Right lobe of liver (tissue), 4 donors: ENCODE data around the gene NPEPPS.

Experiments used
- CTCF ChIP-seq, 4 donors: fragments of 200-600 bp in 3 of 4; fragments of 450-650 bp in 1 of 4; IDR thresholded peaks; one replicate each; pipeline versions ENCODE4 v1.5.1 to v1.8.0; 2016 to 2022; ENCODE audit warnings: antibody characterized with exemption in 4 of 4, mild to moderate bottlenecking in 2 of 4
- POLR2A ChIP-seq: fragments of 450-650 bp; IDR thresholded peaks from one replicate; pipeline ENCODE4 v1.6.1; 2017; ENCODE audit warnings: antibody characterized with exemption, mild to moderate bottlenecking
- donor health status: DM: no; HTN: no; CAD: no.
- donor health status: DM: no; HTN: no; CAD: no.
- donor health status: DM: no; HTN: yes; CAD: no.

DNA sequence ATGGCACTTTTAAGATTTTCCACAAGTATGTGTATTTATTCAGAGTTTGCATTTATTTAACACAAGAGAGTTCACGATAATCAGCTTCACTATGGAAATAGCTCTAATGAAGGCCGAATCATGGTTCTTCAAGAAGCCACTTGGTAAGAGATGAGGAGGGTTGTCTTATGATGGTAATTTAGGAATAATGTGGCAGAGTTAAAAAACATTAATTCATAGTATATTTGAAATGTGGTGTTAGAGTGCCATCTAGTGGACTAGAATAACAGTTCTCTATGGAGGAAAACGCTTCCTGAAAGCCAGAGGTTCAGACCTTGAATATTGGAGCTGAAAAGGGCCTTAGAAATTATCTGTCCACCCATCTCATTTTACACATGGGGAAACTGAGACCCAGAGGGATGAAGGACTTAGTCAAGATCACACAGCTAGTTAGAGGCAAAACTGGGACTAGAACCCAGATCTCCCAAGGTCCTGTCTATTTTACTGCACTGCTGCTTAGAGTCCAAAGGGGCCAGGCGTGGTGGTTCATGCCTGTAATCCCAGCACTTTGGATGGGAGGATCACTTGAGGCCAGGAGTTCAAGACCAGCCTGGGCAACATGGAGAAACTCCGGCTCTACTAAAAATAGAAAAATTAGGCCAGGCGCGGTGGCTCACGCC, 85.0 kb downstream of the NPEPPS start:
- peak; percentile 65 to 82 (median 78) for TF ChIP-seq CTCF (IDR thresholded peaks at IDR 0.05)
- no peak for TF ChIP-seq POLR2A
